T-cell (primary cell): ENCODE results near the gene SOD2. TPM values are rescaled to one million over a fixed set of nuclear protein-coding genes. Genes with fewer than 3 reads are reported as not detected.

ENCODE experiments used
- ATAC-seq, 4 experiments: fragments of 200-7000 bp in 3 of 4; fragments of 150-1000 bp in 1 of 4; cut with Tn5 transposase; replicated peaks in 1 of 4; 1 replicate in 3 of 4; 2 replicates in 1 of 4; pipeline ENCODE4 v1.10.0; 2021; ENCODE audit warnings: moderate library complexity in 3 of 4, mild to moderate bottlenecking in 2 of 4, moderate number of reproducible peaks in 1 of 4
- CTCF ChIA-PET, 2 donors: fragments of 300-600 bp; sonication (Branson Sonifier 250); formaldehyde crosslinking; loops; one replicate each; lab custom pipeline; 2022; ENCODE audit warnings: antibody characterized with exemption in 2 of 2; lab: Charles Lee
- POLR2A ChIA-PET, 2 donors: fragments of 300-600 bp; sonication (Branson Sonifier 250); formaldehyde crosslinking; loops; one replicate each; lab custom pipeline; 2022; ENCODE audit warnings: antibody characterized with exemption in 2 of 2; lab: Charles Lee
- DNase-seq, 35 experiments: peaks; one replicate each; pipeline versions ENCODE4 v3.0.0 to v3.0.0-alpha.2; 2013 to 2023
- H3K27ac ChIP-seq: one replicate; pipeline ENCODE4 v1.5.1; 2013; ENCODE audit warnings: low read length
- H3K27me3 ChIP-seq, 2 experiments: replicated peaks in 1 of 2; 1 replicate in 1 of 2; 2 replicates in 1 of 2; pipeline versions ENCODE4 v1.6.1 to v1.7.0; 2013; ENCODE audit warnings: low read length in 1 of 2, mixed read lengths in 1 of 2; ENCODE audit not compliant: control insufficient read depth in 2 of 2, insufficient read depth in 2 of 2; ENCODE audit errors: extremely low read depth in 1 of 2
- H3K36me3 ChIP-seq, 2 donors: 1 replicate in 1 of 2; 2 replicates in 1 of 2; pipeline versions ENCODE4 v1.6.1 to v1.7.0; 2013; ENCODE audit warnings: low read length in 1 of 2; ENCODE audit not compliant: control insufficient read depth in 2 of 2, insufficient read depth in 1 of 2; ENCODE audit errors: extremely low read depth in 1 of 2
- H3K4me1 ChIP-seq, 2 experiments: 1 replicate in 1 of 2; 2 replicates in 1 of 2; pipeline versions ENCODE4 v1.6.1 to v1.7.0; 2013; ENCODE audit warnings: low read length in 2 of 2, mixed read lengths in 1 of 2; ENCODE audit not compliant: insufficient read depth in 2 of 2, control insufficient read depth in 1 of 2; ENCODE audit errors: extremely low read depth in 1 of 2
- H3K4me3 ChIP-seq, 2 donors: 1 replicate in 1 of 2; 2 replicates in 1 of 2; pipeline versions ENCODE4 v1.5.1 to v1.7.0; 2013; ENCODE audit warnings: mild to moderate bottlenecking in 2 of 2, low read length in 1 of 2, moderate library complexity in 1 of 2; ENCODE audit not compliant: control insufficient read depth in 1 of 2; ENCODE audit errors: extremely low read depth in 1 of 2
- H3K9me3 ChIP-seq: 2 replicates; pipeline ENCODE4 v1.7.0; 2013
- H3K27ac Mint-ChIP-seq, 2 donors: one replicate each; pipeline ENCODE4 v1.8.0; 2020 to 2021; ENCODE audit warnings: mild to moderate bottlenecking in 2 of 2, mixed read lengths in 2 of 2
- H3K27me3 Mint-ChIP-seq, 2 donors: one replicate each; pipeline ENCODE4 v1.8.0; 2021 to 2022; ENCODE audit warnings: mixed read lengths in 2 of 2
- H3K36me3 Mint-ChIP-seq: one replicate; pipeline ENCODE4 v1.8.0; 2021; ENCODE audit warnings: mixed read lengths
- H3K4me1 Mint-ChIP-seq, 3 donors: one replicate each; pipeline ENCODE4 v1.8.0; 2020 to 2022; ENCODE audit warnings: mixed read lengths in 3 of 3, mild to moderate bottlenecking in 1 of 3
- H3K4me3 Mint-ChIP-seq, 3 donors: one replicate each; pipeline ENCODE4 v1.8.0; 2020 to 2022; ENCODE audit warnings: mild to moderate bottlenecking in 3 of 3, mixed read lengths in 3 of 3, moderate library complexity in 3 of 3
- H3K9me3 Mint-ChIP-seq, 3 donors: one replicate each; pipeline ENCODE4 v1.8.0; 2020 to 2022; ENCODE audit warnings: mixed read lengths in 3 of 3
- WGBS: methylation state at CpG from one replicate; pipeline ENCODE4 v1.1.5; 2013; ENCODE audit warnings: missing lambda C conversion rate; ENCODE audit not compliant: insufficient coverage; 5-methylcytosine and 5-hydroxymethylcytosine counted together
- total RNA-seq, 35 experiments: library from RNA in 6 of 35; stranded (reverse) in 6 of 35; fragments of 120-200 nt in 1 of 35; gene quantifications; one replicate each; pipeline versions ENCODE4 v1.2.1 to v1.2.4 and lab custom pipeline; 2013 to 2026

The SOD2 gene
- total RNA-seq, 5 donors from 2014 or later (not counting 1 experiment from before 2014, with no cell fraction given) = 81.2 to 143 (median 112) TPM

DNA sequence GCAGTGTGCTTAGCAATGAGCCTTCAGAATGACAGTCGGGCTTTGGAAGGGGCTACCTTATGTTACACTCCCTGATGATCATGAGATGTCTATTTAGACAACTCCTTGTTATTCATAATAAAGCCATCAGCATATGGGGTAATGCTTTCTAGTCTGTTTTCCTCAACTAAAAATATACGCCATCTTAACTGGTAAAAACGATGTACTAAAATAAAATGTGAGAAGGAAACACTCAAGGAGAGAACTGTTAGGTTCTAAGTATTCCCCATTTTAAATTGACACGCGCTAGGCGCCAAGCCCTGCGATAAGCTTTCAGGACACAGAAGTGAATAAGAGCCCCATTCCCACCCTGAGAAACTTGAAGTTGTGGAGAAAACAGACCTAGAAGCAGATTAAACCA is 43.6 kb downstream of the SOD2 start:
- H3K4me1 ChIP-seq = no peaks in the 10 kb centered on the region
- DNase-seq = no peak

DNA sequence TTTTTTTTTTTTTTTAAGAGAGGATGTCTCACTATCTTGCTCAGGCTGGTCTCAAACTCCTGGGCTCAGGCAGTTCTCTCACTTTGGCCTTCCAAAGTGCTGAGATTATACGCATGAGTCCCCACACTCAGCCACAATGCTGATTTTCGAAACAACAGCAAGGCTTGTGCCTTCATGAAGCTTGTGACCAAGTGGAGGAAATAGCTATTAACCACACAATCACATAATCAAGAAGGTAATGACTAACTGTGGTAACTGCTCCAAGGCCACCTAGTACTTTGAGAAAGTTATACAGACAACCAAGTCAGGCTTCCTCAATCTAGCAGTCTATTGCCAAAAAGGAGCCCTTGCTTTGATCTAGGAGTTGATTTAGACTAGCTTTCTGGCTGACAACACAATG is 46.3 kb downstream of the SOD2 start:
- H3K36me3 Mint-ChIP-seq = peaks cover 16% of the 10 kb centered on the region
- no peaks in the 10 kb centered on the region for H3K27me3 Mint-ChIP-seq
- H3K9me3 ChIP-seq = no peaks in the 10 kb centered on the region
- H3K27ac Mint-ChIP-seq = no peak overlapping the region
- H3K9me3 Mint-ChIP-seq = peaks cover 1 to 5% (median 2%) of the 10 kb centered on the region in 3 donors
- WGBS = 40% methylated on average over 1 of the region's 2 CpGs
- ChIA-PET POLR2A (interaction anchor here in 1 of 2 donors (0.7 kb wide), 1 partner anchor 1473 kb away, joined by 5 read pairs; no protein-coding TSS in a partner anchor), CTCF (interaction anchor here (0.7 to 1.1 kb wide), 3 partner anchors 9 to 161 kb away, joined by 3 to 4 read pairs (median 4); no protein-coding TSS in a partner anchor)
- no peaks in the 10 kb centered on the region for H3K36me3 ChIP-seq
- H3K4me3 ChIP-seq = no peak overlapping the region
- no peaks in the 10 kb centered on the region for H3K27me3 ChIP-seq
- H3K4me1 ChIP-seq = no peaks in the 10 kb centered on the region
- H3K4me1 Mint-ChIP-seq = peaks cover 0 to 9% (median 0%) of the 10 kb centered on the region in 3 donors
- no peak overlapping the region for H3K4me3 Mint-ChIP-seq
- DNase-seq (no peak), ATAC-seq (no peak)
- H3K27ac ChIP-seq = no peak overlapping the region

More for the DNA sequence above, 43.6 kb downstream of the SOD2 start:
- H3K4me1 Mint-ChIP-seq = peaks cover 0 to 9% (median 0%) of the 10 kb centered on the region in 3 donors
- H3K27me3 Mint-ChIP-seq = no peaks in the 10 kb centered on the region
- Histone ChIP-seq H3K36me3 (no peaks in the 10 kb centered on the region), H3K27ac (no peak overlapping the region), H3K27me3 (no peaks in the 10 kb centered on the region), H3K9me3 (no peaks in the 10 kb centered on the region), H3K4me3 (no peak overlapping the region)
- no peak for ATAC-seq
- no CpG with 5 or more reads among the region's 7 CpGs for WGBS
- H3K9me3 Mint-ChIP-seq = no peaks in the 10 kb centered on the region
- no peak overlapping the region for H3K27ac Mint-ChIP-seq
- ChIA-PET POLR2A (no interaction called here), CTCF (no interaction called here)
- peaks cover 11% of the 10 kb centered on the region for H3K36me3 Mint-ChIP-seq
- H3K4me3 Mint-ChIP-seq = no peak overlapping the region

DNA sequence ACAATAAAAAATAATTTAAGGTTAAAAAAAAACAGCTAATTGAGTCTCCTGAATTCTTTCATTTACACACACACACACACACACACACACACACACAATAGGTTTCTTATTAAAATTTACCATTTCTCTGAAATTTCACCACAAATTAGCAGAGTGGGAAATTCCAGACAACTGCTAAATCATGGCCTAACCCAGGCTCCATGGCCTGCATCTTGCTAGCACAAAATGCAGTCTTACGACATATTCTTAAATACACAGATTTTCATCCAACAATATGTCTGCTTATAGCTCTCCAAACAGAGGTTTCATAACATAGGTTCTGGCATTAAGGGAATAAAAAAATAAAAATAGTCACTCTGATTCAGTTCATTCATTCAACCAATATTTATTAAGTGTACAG is 46.9 kb downstream of the SOD2 start:
- DNase-seq = no peak
- Mint-ChIP-seq H3K9me3 (peaks cover 2 to 9% (median 4%) of the 10 kb centered on the region in 3 donors), H3K36me3 (peaks cover 22% of the 10 kb centered on the region), H3K27me3 (no peaks in the 10 kb centered on the region), H3K4me3 (no peak overlapping the region), H3K27ac (no peak overlapping the region), H3K4me1 (peaks cover 0 to 9% (median 0%) of the 10 kb centered on the region in 3 donors)
- no peaks in the 10 kb centered on the region for H3K9me3 ChIP-seq
- no peaks in the 10 kb centered on the region for H3K4me1 ChIP-seq
- WGBS = no CpG with 5 or more reads among the region's 1 CpG
- no peak overlapping the region for H3K4me3 ChIP-seq
- ATAC-seq = no peak
- ChIA-PET POLR2A (interaction anchor here in 1 of 2 donors (0.5 to 0.7 kb wide), 2 partner anchors 9 to 1472 kb away, joined by 4 to 5 read pairs; no protein-coding TSS in a partner anchor), CTCF (interaction anchor here in 1 of 2 donors (1.1 kb wide), 1 partner anchor 10 kb away, joined by 4 read pairs; no protein-coding TSS in a partner anchor)
- no peaks in the 10 kb centered on the region for H3K27me3 ChIP-seq
- no peaks in the 10 kb centered on the region for H3K36me3 ChIP-seq
- no peak overlapping the region for H3K27ac ChIP-seq

- Mint-ChIP-seq H3K36me3 (peaks cover 27% of the 10 kb centered on the region), H3K4me1 (peaks cover 0 to 9% (median 0%) of the 10 kb centered on the region in 3 donors), H3K27me3 (no peaks in the 10 kb centered on the region), H3K4me3 (no peak overlapping the region), H3K27ac (no peak overlapping the region), H3K9me3 (peaks cover 4 to 10% (median 4%) of the 10 kb centered on the region in 3 donors)
- Histone ChIP-seq H3K27me3 (no peaks in the 10 kb centered on the region), H3K36me3 (no peaks in the 10 kb centered on the region), H3K27ac (no peak overlapping the region), H3K4me1 (no peaks in the 10 kb centered on the region), H3K9me3 (no peaks in the 10 kb centered on the region), H3K4me3 (no peak overlapping the region)
- POLR2A ChIA-PET = interaction anchor here in 1 of 2 donors (0.5 kb wide), 1 partner anchor 9 kb away, joined by 4 read pairs; no protein-coding TSS in a partner anchor
- no peak for DNase-seq
- WGBS = no CpG with 5 or more reads among the region's 4 CpGs
- ATAC-seq = no peak
- CTCF ChIA-PET = interaction anchor here (0.6 to 1.1 kb wide), 2 partner anchors 11 to 12 kb away, joined by 3 to 4 read pairs; no protein-coding TSS in a partner anchor
Observed at GRCh38 chr6:159645640-159646039, 47.4 kb downstream of the SOD2 start.

Other genes with a start within 250 kb of the SOD2 start
- 100 to 1,000 TPM; 119 to 177 (median 126) TPM for gene WTAP, start 34.3 kb upstream of the SOD2 start, total RNA-seq
- 10 to 100 TPM; 21.5 to 28.2 (median 27.4) TPM for gene ACAT2, start 68.8 kb upstream of the SOD2 start, total RNA-seq
- 100 to 1,000 TPM; 129 to 188 (median 146) TPM for gene TCP1, start 96.4 kb upstream of the SOD2 start, total RNA-seq
- 10 to 100 TPM; 19.8 to 44.4 (median 36.6) TPM for gene MRPL18, start 97.2 kb upstream of the SOD2 start, total RNA-seq
- 1 to 10 TPM in 1 of 5 donors, under 1 TPM in 3, not detected in 1; 0.26 to 1.2 (median 0.46) TPM for gene PNLDC1, start 107.0 kb upstream of the SOD2 start, total RNA-seq
- gene MAS1, start 197.7 kb upstream of the SOD2 start, total RNA-seq = not detected